Mesothelial cell of epicardium (in vitro differentiated cells): Measurements from ENCODE around the gene PHF20. TPM values are rescaled to one million over a fixed set of nuclear protein-coding genes. Genes with fewer than 3 reads are reported as not detected.
"Not testable (repeated sequence)": the region's sequence is repeated elsewhere in the genome, so short reads cannot be mapped to it uniquely, and the experiment has no call there.

Experiments used
- DNase-seq, 2 experiments: peaks; one replicate each; pipeline ENCODE4 v3.0.0; 2021; ENCODE audit warnings: low spot score in 2 of 2; ENCODE audit not compliant: unreplicated experiment in 2 of 2
- H3K27ac Mint-ChIP-seq: 2 replicates; pipeline ENCODE4 v1.8.0; 2021; ENCODE audit warnings: mixed read lengths
- H3K27me3 Mint-ChIP-seq: 2 replicates; pipeline ENCODE4 v1.8.0; 2021; ENCODE audit warnings: low read depth, mixed read lengths
- H3K36me3 Mint-ChIP-seq: 2 replicates; pipeline ENCODE4 v1.8.0; 2021; ENCODE audit warnings: mixed read lengths
- H3K4me1 Mint-ChIP-seq: 2 replicates; pipeline ENCODE4 v1.8.0; 2021; ENCODE audit warnings: mixed read lengths
- H3K4me3 Mint-ChIP-seq: 2 replicates; pipeline ENCODE4 v1.8.0; 2021; ENCODE audit warnings: mild to moderate bottlenecking, moderate library complexity, mixed read lengths
- H3K9me3 Mint-ChIP-seq: 2 replicates; pipeline ENCODE4 v1.8.0; 2021; ENCODE audit warnings: mixed read lengths
- CTCF ChIP-seq: fragments of 200-600 bp; sonication (generic); IDR thresholded peaks from one replicate; pipeline ENCODE4 v1.5.0; 2021; ENCODE audit warnings: antibody characterized with exemption; ENCODE audit not compliant: unreplicated experiment
- total RNA-seq: library from RNA; stranded (reverse); gene quantifications from 3 replicates; pipeline ENCODE4 v1.2.1, GENCODE V29; 2021

PHF20 gene
- total RNA-seq, 1 donor from 2014 or later = 48.6 TPM

GRCh38 chr20:35941620-35942019 is 169.8 kb downstream of the PHF20 start:
- no peak overlapping the region for H3K27ac Mint-ChIP-seq
- peaks cover 30% of the 10 kb centered on the region for H3K36me3 Mint-ChIP-seq
- no peaks in the 10 kb centered on the region for H3K4me1 Mint-ChIP-seq
- no peak for TF ChIP-seq CTCF
- H3K27me3 Mint-ChIP-seq = no peaks in the 10 kb centered on the region
- H3K9me3 Mint-ChIP-seq = no peaks in the 10 kb centered on the region
- H3K4me3 Mint-ChIP-seq = no peak overlapping the region
- DNase-seq = no peak

- peaks cover 27% of the 10 kb centered on the region for H3K36me3 Mint-ChIP-seq
- no peaks in the 10 kb centered on the region for H3K27me3 Mint-ChIP-seq
- no peak overlapping the region for H3K27ac Mint-ChIP-seq
- no peak overlapping the region for H3K4me3 Mint-ChIP-seq
- DNase-seq = no peak
- no peaks in the 10 kb centered on the region for H3K4me1 Mint-ChIP-seq
- TF ChIP-seq CTCF = no peak
- no peaks in the 10 kb centered on the region for H3K9me3 Mint-ChIP-seq
These were observed 170.4 kb downstream of the PHF20 start for GRCh38 chr20:35942243-35942642.

GRCh38 chr20:35947489-35947888 is 175.7 kb downstream of the PHF20 start:
- H3K4me3 Mint-ChIP-seq = no peak overlapping the region
- no peak for DNase-seq
- peaks cover 16% of the 10 kb centered on the region for H3K36me3 Mint-ChIP-seq
- no peaks in the 10 kb centered on the region for H3K9me3 Mint-ChIP-seq
- peaks cover 5% of the 10 kb centered on the region for H3K4me1 Mint-ChIP-seq
- H3K27ac Mint-ChIP-seq = no peak overlapping the region
- TF ChIP-seq CTCF = no peak
- H3K27me3 Mint-ChIP-seq = no peaks in the 10 kb centered on the region

GRCh38 chr20:35947907-35948306 is 176.1 kb downstream of the PHF20 start:
- TF ChIP-seq CTCF = no peak
- H3K9me3 Mint-ChIP-seq = no peaks in the 10 kb centered on the region
- DNase-seq = no peak
- no peak overlapping the region for H3K4me3 Mint-ChIP-seq
- no peaks in the 10 kb centered on the region for H3K27me3 Mint-ChIP-seq
- H3K36me3 Mint-ChIP-seq = peaks cover 16% of the 10 kb centered on the region
- no peak overlapping the region for H3K27ac Mint-ChIP-seq
- peaks cover 10% of the 10 kb centered on the region for H3K4me1 Mint-ChIP-seq

GRCh38 chr20:35950093-35950492 is 178.3 kb downstream of the PHF20 start:
- H3K4me3 Mint-ChIP-seq = no peak overlapping the region

GRCh38 chr20:35952080-35952479 is 180.3 kb downstream of the PHF20 start:
- peaks cover 15% of the 10 kb centered on the region for H3K4me1 Mint-ChIP-seq
- not testable (repeated sequence) for H3K9me3 Mint-ChIP-seq, H3K27me3 Mint-ChIP-seq, DNase-seq
- H3K36me3 Mint-ChIP-seq = peaks cover 13% of the 10 kb centered on the region
- peak overlapping the region; percentile 96 for H3K27ac Mint-ChIP-seq
- peak overlapping the region; percentile 20 for H3K4me3 Mint-ChIP-seq

More at GRCh38 chr20:35950093-35950492, 178.3 kb downstream of the PHF20 start:
- H3K27ac Mint-ChIP-seq = no peak overlapping the region
- H3K9me3 Mint-ChIP-seq = no peaks in the 10 kb centered on the region
- no peaks in the 10 kb centered on the region for H3K27me3 Mint-ChIP-seq
- no peak for TF ChIP-seq CTCF
- H3K4me1 Mint-ChIP-seq = peaks cover 12% of the 10 kb centered on the region
- H3K36me3 Mint-ChIP-seq = peaks cover 15% of the 10 kb centered on the region
- no peak for DNase-seq
